Inflammatory macrophage (primary cell): ENCODE data around the gene STX1B.
"Not testable (repeated sequence)": the region's sequence is repeated elsewhere in the genome, so short reads cannot be mapped to it uniquely, and the experiment has no call there.

Source experiments
- DNase-seq, 2 donors: peaks; one replicate each; pipeline ENCODE4 v3.0.0-alpha.2; 2020 to 2022

Gene STX1B

GRCh38 chr16:30950516-30951065 lies 59.8 kb downstream of the STX1B start:
- DNase-seq, result no peak

- peak; percentile 81 to 86 for DNase-seq
These were observed 60.6 kb downstream of the STX1B start for GRCh38 chr16:30949650-30950515.

GRCh38 chr16:30948667-30949649 lies 61.5 kb downstream of the STX1B start, which contains the start of gene ORAI3:
Gene ORAI3 (plus strand): TSS chr16:30949068. CDS start chr16:30949290, 222 bp downstream.
- peak; percentile 82 to 88 for DNase-seq

GRCh38 chr16:30947859-30948666 lies 62.4 kb downstream of the STX1B start:
- DNase-seq, result peak; percentile 62 to 72

GRCh38 chr16:30947541-30947858 lies 62.9 kb downstream of the STX1B start:
- DNase-seq, result no peak

GRCh38 chr16:30946671-30947540 lies 63.5 kb downstream of the STX1B start:
- DNase-seq, result no peak

- DNase-seq, result no peak
These were observed 66.1 kb downstream of the STX1B start for GRCh38 chr16:30944352-30944751.

GRCh38 chr16:30942426-30942806 lies 68.0 kb downstream of the STX1B start:
- no peak for DNase-seq

GRCh38 chr16:30941600-30942425 lies 68.6 kb downstream of the STX1B start:
- peak; percentile 77 to 82 for DNase-seq

- DNase-seq, result not testable (repeated sequence)
These were observed 70.9 kb downstream of the STX1B start for GRCh38 chr16:30939571-30939970.
